ENCODE measurements around the gene TYSND1. TPM values are rescaled to one million over a fixed set of nuclear protein-coding genes. Genes with fewer than 3 reads are reported as not detected.

Gene TYSND1
- total and polyA plus RNA-seq, 3 experiments from 2014 or later: 14.7 to 21.1 (median 16.3) TPM

- ChIA-PET CTCF (interaction anchor here (0.7 to 4.9 kb wide), 31 partner anchors 10 to 957 kb away, joined by 3 to 51 read pairs (median 4); partner anchors contain the start of genes PPA1, SAR1A and TYSND1), POLR2A (interaction anchor here (0.6 to 1.7 kb wide), 3 partner anchors 30 to 770 kb away, joined by 3 to 11 read pairs (median 3); partner anchors contain the start of gene TYSND1)
- no peak overlapping the region for H3K27ac ChIP-seq (ENCODE audit: low read depth, low read length)
- Mint-ChIP-seq H3K9me3 (no peaks in the 10 kb centered on the region), H3K4me3 (peak overlapping the region in 1 of 7 donors; percentile 39), H3K4me1 (peaks cover 5 to 9% (median 6%) of the 10 kb centered on the region in 3 donors), H3K36me3 (peaks cover 3 to 76% (median 9%) of the 10 kb centered on the region in 3 donors), H3K27ac (peak overlapping the region in 3 of 8 donors; percentile 44 to 75 (median 72)), H3K27me3 (no peaks in the 10 kb centered on the region)
- H3K9me3 ChIP-seq (ENCODE audit: low read length): no peaks in the 10 kb centered on the region
- H3K27me3 ChIP-seq (ENCODE audit: insufficient read depth, low read length, poor library complexity, severe bottlenecking): no peaks in the 10 kb centered on the region
- no peak overlapping the region for H3K4me3 ChIP-seq (ENCODE audit: low read length)
- peak; percentile 40 to 75 (median 42) for DNase-seq
- peaks cover 11% of the 10 kb centered on the region for H3K36me3 ChIP-seq (ENCODE audit: insufficient read depth, low read length)
- H3K4me1 ChIP-seq (ENCODE audit: insufficient read depth, low read length): peaks cover 7% of the 10 kb centered on the region
Measured at GRCh38 chr10:70115948-70116682, 30.4 kb downstream of the TYSND1 start.

GRCh38 chr10:70114902-70115301 lies 31.6 kb downstream of the TYSND1 start:
- CTCF ChIA-PET: interaction anchor here (1.2 to 4.9 kb wide), 10 partner anchors 9 to 695 kb away, joined by 3 to 51 read pairs (median 15); partner anchors contain the start of gene TYSND1
- DNase-seq: no peak

DNA sequence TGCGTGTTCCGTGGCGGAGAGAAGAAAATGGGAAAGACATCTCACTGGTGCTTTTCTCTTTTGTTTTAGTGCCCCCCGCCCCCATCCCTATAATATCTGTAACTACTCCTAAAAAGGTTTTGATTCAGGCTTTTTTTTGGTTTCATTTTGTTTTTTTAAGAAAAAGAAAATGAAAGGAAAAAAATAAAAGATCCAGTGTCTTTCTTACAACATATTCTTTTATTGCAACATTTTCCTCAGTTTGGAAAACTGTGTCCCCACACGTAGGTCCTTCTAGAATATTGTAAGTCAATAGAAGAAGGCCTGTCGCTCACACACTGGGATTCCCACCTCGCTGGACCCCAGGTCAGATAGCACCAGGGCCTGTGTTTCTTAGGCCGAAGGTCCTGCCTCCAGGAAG lies 34.4 kb downstream of the TYSND1 start:
- Mint-ChIP-seq H3K4me3 (no peak overlapping the region), H3K4me1 (peaks cover 5 to 20% (median 11%) of the 10 kb centered on the region in 3 donors), H3K27me3 (no peaks in the 10 kb centered on the region), H3K27ac (peak overlapping the region in 2 of 8 donors; percentile 57 to 73), H3K36me3 (peaks cover 0 to 74% (median 8%) of the 10 kb centered on the region in 3 donors), H3K9me3 (no peaks in the 10 kb centered on the region)
- Histone ChIP-seq H3K27me3 (ENCODE audit: insufficient read depth, low read length, poor library complexity, severe bottlenecking) (no peaks in the 10 kb centered on the region), H3K4me3 (ENCODE audit: low read length) (no peak overlapping the region), H3K27ac (ENCODE audit: low read depth, low read length) (no peak overlapping the region), H3K4me1 (ENCODE audit: insufficient read depth, low read length) (peaks cover 7% of the 10 kb centered on the region), H3K9me3 (ENCODE audit: low read length) (no peaks in the 10 kb centered on the region), H3K36me3 (ENCODE audit: insufficient read depth, low read length) (peaks cover 19% of the 10 kb centered on the region)
- peak in 1 of 5 donors; percentile 16 for DNase-seq
- POLR2A ChIA-PET: no interaction called here
- CTCF ChIA-PET: interaction anchor here (1.0 kb wide), 1 partner anchor 37 kb away, joined by 3 read pairs; no protein-coding TSS in a partner anchor

More at GRCh38 chr10:70114902-70115301, 31.6 kb downstream of the TYSND1 start:
- H3K27me3 ChIP-seq (ENCODE audit: insufficient read depth, low read length, poor library complexity, severe bottlenecking): no peaks in the 10 kb centered on the region
- no peak overlapping the region for H3K27ac ChIP-seq (ENCODE audit: low read depth, low read length)
- Mint-ChIP-seq H3K4me3 (no peak overlapping the region), H3K27ac (no peak overlapping the region), H3K9me3 (no peaks in the 10 kb centered on the region), H3K4me1 (peaks cover 5 to 9% (median 6%) of the 10 kb centered on the region in 3 donors), H3K27me3 (no peaks in the 10 kb centered on the region), H3K36me3 (peaks cover 0 to 74% (median 5%) of the 10 kb centered on the region in 3 donors)
- H3K36me3 ChIP-seq (ENCODE audit: insufficient read depth, low read length): peaks cover 16% of the 10 kb centered on the region
- H3K9me3 ChIP-seq (ENCODE audit: low read length): no peaks in the 10 kb centered on the region
- H3K4me1 ChIP-seq (ENCODE audit: insufficient read depth, low read length): peaks cover 7% of the 10 kb centered on the region
- no peak overlapping the region for H3K4me3 ChIP-seq (ENCODE audit: low read length)
- POLR2A ChIA-PET: no interaction called here

GRCh38 chr10:70111496-70111895 lies 35.0 kb downstream of the TYSND1 start:
- Mint-ChIP-seq H3K36me3 (peaks cover 0 to 76% (median 8%) of the 10 kb centered on the region in 3 donors), H3K9me3 (no peaks in the 10 kb centered on the region), H3K27me3 (no peaks in the 10 kb centered on the region), H3K27ac (peak overlapping the region in 2 of 8 donors; percentile 22 to 48), H3K4me1 (peaks cover 5 to 19% (median 11%) of the 10 kb centered on the region in 3 donors), H3K4me3 (no peak overlapping the region)
- H3K27ac ChIP-seq (ENCODE audit: low read depth, low read length): no peak overlapping the region
- no peak for DNase-seq
- peaks cover 6% of the 10 kb centered on the region for H3K4me1 ChIP-seq (ENCODE audit: insufficient read depth, low read length)
- peaks cover 19% of the 10 kb centered on the region for H3K36me3 ChIP-seq (ENCODE audit: insufficient read depth, low read length)
- no peak overlapping the region for H3K4me3 ChIP-seq (ENCODE audit: low read length)
- POLR2A ChIA-PET: no interaction called here
- H3K27me3 ChIP-seq (ENCODE audit: insufficient read depth, low read length, poor library complexity, severe bottlenecking): no peaks in the 10 kb centered on the region
- no peaks in the 10 kb centered on the region for H3K9me3 ChIP-seq (ENCODE audit: low read length)
- CTCF ChIA-PET: no interaction called here

GRCh38 chr10:70109064-70109729 lies 37.3 kb downstream of the TYSND1 start:
- Mint-ChIP-seq H3K27me3 (no peaks in the 10 kb centered on the region), H3K27ac (no peak overlapping the region), H3K36me3 (peaks cover 0 to 79% (median 7%) of the 10 kb centered on the region in 3 donors), H3K9me3 (no peaks in the 10 kb centered on the region), H3K4me3 (no peak overlapping the region), H3K4me1 (peaks cover 0 to 24% (median 5%) of the 10 kb centered on the region in 3 donors)
- CTCF ChIA-PET: interaction anchor here (6.8 kb wide), 1 partner anchor 8 kb away, joined by 44 read pairs; no protein-coding TSS in a partner anchor
- POLR2A ChIA-PET: no interaction called here
- no peaks in the 10 kb centered on the region for H3K4me1 ChIP-seq (ENCODE audit: insufficient read depth, low read length)
- H3K27me3 ChIP-seq (ENCODE audit: insufficient read depth, low read length, poor library complexity, severe bottlenecking): no peaks in the 10 kb centered on the region
- H3K9me3 ChIP-seq (ENCODE audit: low read length): no peaks in the 10 kb centered on the region
- no peak overlapping the region for H3K27ac ChIP-seq (ENCODE audit: low read depth, low read length)
- DNase-seq: no peak
- peaks cover 23% of the 10 kb centered on the region for H3K36me3 ChIP-seq (ENCODE audit: insufficient read depth, low read length)
- no peak overlapping the region for H3K4me3 ChIP-seq (ENCODE audit: low read length)

DNA sequence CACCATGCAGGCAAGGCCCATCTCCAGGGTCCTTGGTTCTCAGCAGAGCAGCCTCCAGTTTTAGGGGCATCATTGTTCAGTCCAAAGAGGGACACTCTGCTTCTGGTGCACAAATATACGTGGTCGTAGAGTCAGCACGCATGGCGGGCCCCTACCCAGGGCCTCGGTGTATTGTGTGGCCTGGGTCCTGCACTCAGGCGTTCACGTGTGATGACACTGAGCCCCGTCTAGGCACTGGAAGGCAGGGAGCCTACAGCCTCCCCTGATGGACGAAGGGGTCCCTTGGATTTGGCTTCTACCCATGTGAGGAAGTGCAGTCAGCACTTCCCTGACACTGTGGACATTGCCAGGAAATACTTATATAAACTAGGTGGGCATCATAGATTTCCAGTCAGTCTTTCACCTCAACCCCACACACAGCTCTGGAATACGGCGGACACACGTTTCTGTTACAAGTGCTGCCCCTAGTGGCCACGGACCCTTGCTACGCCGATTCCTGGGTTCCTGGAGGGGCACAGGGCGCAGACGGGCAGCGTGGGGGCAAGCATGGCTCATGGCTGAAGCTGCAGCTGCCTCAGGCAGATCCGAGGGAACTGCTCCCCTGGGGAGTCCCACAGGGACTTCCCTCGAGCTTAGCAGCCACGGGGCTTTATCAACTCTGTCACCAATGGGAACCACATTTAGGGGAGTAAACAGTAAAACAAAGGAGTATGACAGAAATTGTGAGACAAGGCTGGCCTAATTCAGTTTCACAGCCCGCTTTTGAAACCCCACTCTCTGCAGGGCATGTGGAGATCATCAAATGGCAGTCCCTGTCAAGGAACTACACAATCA lies 39.3 kb downstream of the TYSND1 start:
- no peaks in the 10 kb centered on the region for H3K4me1 ChIP-seq (ENCODE audit: insufficient read depth, low read length)
- Mint-ChIP-seq H3K9me3 (no peaks in the 10 kb centered on the region), H3K4me3 (no peak overlapping the region), H3K4me1 (peaks cover 0 to 26% (median 5%) of the 10 kb centered on the region in 3 donors), H3K27ac (peak overlapping the region in 4 of 8 donors; percentile 44 to 52 (median 48)), H3K27me3 (no peaks in the 10 kb centered on the region), H3K36me3 (peaks cover 0 to 76% (median 13%) of the 10 kb centered on the region in 3 donors)
- no peak overlapping the region for H3K27ac ChIP-seq (ENCODE audit: low read depth, low read length)
- ChIA-PET CTCF (interaction anchor here (1.1 to 6.8 kb wide), 3 partner anchors 10 to 63 kb away, joined by 3 to 44 read pairs (median 3); partner anchors contain the start of gene SAR1A), POLR2A (no interaction called here)
- peaks cover 14% of the 10 kb centered on the region for H3K36me3 ChIP-seq (ENCODE audit: insufficient read depth, low read length)
- no peak overlapping the region for H3K4me3 ChIP-seq (ENCODE audit: low read length)
- H3K27me3 ChIP-seq (ENCODE audit: insufficient read depth, low read length, poor library complexity, severe bottlenecking): no peaks in the 10 kb centered on the region
- no peak for DNase-seq
- no peaks in the 10 kb centered on the region for H3K9me3 ChIP-seq (ENCODE audit: low read length)

DNA sequence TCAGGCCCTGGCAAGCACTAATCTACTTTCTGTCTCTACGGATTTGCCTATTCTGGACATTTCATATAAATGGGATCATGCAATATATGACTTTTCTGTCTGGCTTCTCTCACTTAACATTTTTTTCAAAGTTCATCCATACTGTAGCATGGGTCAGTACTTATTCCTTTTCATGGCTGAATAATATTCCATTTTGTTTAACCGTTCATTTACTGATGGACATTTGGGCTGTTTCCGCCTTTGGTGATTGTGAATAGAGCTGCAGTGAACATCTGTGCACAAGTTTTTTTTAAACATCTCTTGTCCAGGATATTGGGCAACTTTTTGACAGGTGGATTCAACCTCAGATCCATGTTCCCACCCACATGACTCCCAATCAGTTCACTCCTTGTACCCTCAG lies 44.8 kb downstream of the TYSND1 start:
- CTCF ChIA-PET: no interaction called here

More for the DNA sequence above, 44.8 kb downstream of the TYSND1 start:
- no peak overlapping the region for H3K4me3 ChIP-seq (ENCODE audit: low read length)
- H3K27me3 ChIP-seq (ENCODE audit: insufficient read depth, low read length, poor library complexity, severe bottlenecking): no peaks in the 10 kb centered on the region
- H3K9me3 Mint-ChIP-seq: no peaks in the 10 kb centered on the region
- H3K4me1 ChIP-seq (ENCODE audit: insufficient read depth, low read length): no peaks in the 10 kb centered on the region
- peaks cover 16 to 85% (median 34%) of the 10 kb centered on the region in 3 donors for H3K36me3 Mint-ChIP-seq
- no peak overlapping the region for H3K4me3 Mint-ChIP-seq
- DNase-seq: no peak
- no peaks in the 10 kb centered on the region for H3K9me3 ChIP-seq (ENCODE audit: low read length)
- H3K27ac Mint-ChIP-seq: peak overlapping the region in 2 of 8 donors; percentile 8 to 47
- H3K4me1 Mint-ChIP-seq: peaks cover 0 to 24% (median 5%) of the 10 kb centered on the region in 3 donors
- no peak overlapping the region for H3K27ac ChIP-seq (ENCODE audit: low read depth, low read length)
- peaks cover 0 to 3% of the 10 kb centered on the region in 2 donors for H3K27me3 Mint-ChIP-seq
- POLR2A ChIA-PET: no interaction called here
- H3K36me3 ChIP-seq (ENCODE audit: insufficient read depth, low read length): peaks cover 4% of the 10 kb centered on the region
